Hepatocyte (in vitro differentiated cells): ENCODE data around the gene HAVCR1. TPM values are rescaled to one million over a fixed set of nuclear protein-coding genes. Genes with fewer than 3 reads are reported as not detected.

Source experiments
- DNase-seq: peaks from one replicate; pipeline ENCODE4 v3.0.0-alpha.2; 2016; ENCODE audit warnings: low spot score
- H2AFZ ChIP-seq: fragments of 200-600 bp; sonication (generic); 2 replicates; pipeline ENCODE4 v1.6.0; 2016; ENCODE audit warnings: antibody characterized with exemption, mild to moderate bottlenecking
- H3K27ac ChIP-seq: fragments of 200-600 bp; sonication (generic); 2 replicates; pipeline ENCODE4 v1.5.1; 2016; ENCODE audit warnings: mild to moderate bottlenecking
- H3K27me3 ChIP-seq: fragments of 200-600 bp; sonication (generic); 2 replicates; pipeline ENCODE4 v1.6.1; 2016
- H3K36me3 ChIP-seq: fragments of 200-600 bp; sonication (generic); replicated peaks from 2 replicates; pipeline ENCODE4 v1.5.1; 2016; ENCODE audit warnings: low read depth; ENCODE audit not compliant: insufficient read depth
- H3K4me1 ChIP-seq: fragments of 200-600 bp; sonication (generic); 2 replicates; pipeline ENCODE4 v1.5.1; 2016; ENCODE audit warnings: mild to moderate bottlenecking, moderate library complexity; ENCODE audit not compliant: insufficient read depth
- H3K4me2 ChIP-seq: fragments of 200-600 bp; sonication (generic); 2 replicates; pipeline ENCODE4 v1.6.0; 2016
- H3K4me3 ChIP-seq: fragments of 200-600 bp; sonication (generic); 2 replicates; pipeline ENCODE4 v1.5.1; 2016; ENCODE audit warnings: mild to moderate bottlenecking
- H3K79me2 ChIP-seq: fragments of 200-600 bp; sonication (generic); 2 replicates; pipeline ENCODE4 v1.6.0; 2017; ENCODE audit warnings: mild to moderate bottlenecking
- H3K9me2 ChIP-seq: fragments of 200-600 bp; sonication (generic); replicated peaks from 2 replicates; pipeline ENCODE4 v1.6.0; 2017; ENCODE audit warnings: mild to moderate bottlenecking; ENCODE audit not compliant: insufficient read depth
- H3K9me3 ChIP-seq: fragments of 200-600 bp; sonication (generic); 2 replicates; pipeline ENCODE4 v1.5.1; 2016; ENCODE audit warnings: low read depth, mild to moderate bottlenecking
- H4K20me1 ChIP-seq: fragments of 200-600 bp; sonication (generic); 2 replicates; pipeline ENCODE4 v1.6.0; 2016; ENCODE audit warnings: mild to moderate bottlenecking; ENCODE audit not compliant: insufficient read depth, poor library complexity, severe bottlenecking
- CTCF ChIP-seq: fragments of 200-600 bp; sonication (generic); IDR thresholded peaks from 2 replicates; pipeline ENCODE4 v1.5.1; 2016; ENCODE audit warnings: antibody characterized with exemption, mild to moderate bottlenecking; ENCODE audit not compliant: poor library complexity
- EZH2 ChIP-seq: fragments of 200-600 bp; sonication (generic); IDR thresholded peaks from 2 replicates; pipeline ENCODE4 v1.6.1; 2016; ENCODE audit warnings: antibody characterized with exemption, mild to moderate bottlenecking, borderline replicate concordance
- EZH2phosphoT487 ChIP-seq: fragments of 200-600 bp; sonication (generic); IDR thresholded peaks from one replicate; pipeline ENCODE4 v1.6.1; 2018; ENCODE audit warnings: antibody characterized with exemption, mild to moderate bottlenecking, low read depth, moderate library complexity; ENCODE audit not compliant: unreplicated experiment, severe bottlenecking
- WGBS: methylation state at CpG from one replicate; pipeline ENCODE4 v1.1.6; 2016; ENCODE audit warnings: low lambda C conversion rate; ENCODE audit errors: missing lambda C conversion rate; 5-methylcytosine and 5-hydroxymethylcytosine counted together
- polyA plus RNA-seq: library from polyadenylated mRNA; unstranded; fragments of >200 nt; fragmentation: Nextera tagmentation; extraction: Ambion mirVana; gene quantifications from 2 replicates; pipeline ENCODE4 v1.2.1, GENCODE V29; 2016
- total RNA-seq: library from RNA; depleted of rRNA; stranded (reverse); fragments of >200 nt; gene quantifications from 2 replicates; pipeline ENCODE4 v1.2.3, GENCODE V29; 2014

HAVCR1 gene
- total and polyA plus RNA-seq, 2 experiments from 2014 or later = 2.1 to 9.5 TPM

DNA sequence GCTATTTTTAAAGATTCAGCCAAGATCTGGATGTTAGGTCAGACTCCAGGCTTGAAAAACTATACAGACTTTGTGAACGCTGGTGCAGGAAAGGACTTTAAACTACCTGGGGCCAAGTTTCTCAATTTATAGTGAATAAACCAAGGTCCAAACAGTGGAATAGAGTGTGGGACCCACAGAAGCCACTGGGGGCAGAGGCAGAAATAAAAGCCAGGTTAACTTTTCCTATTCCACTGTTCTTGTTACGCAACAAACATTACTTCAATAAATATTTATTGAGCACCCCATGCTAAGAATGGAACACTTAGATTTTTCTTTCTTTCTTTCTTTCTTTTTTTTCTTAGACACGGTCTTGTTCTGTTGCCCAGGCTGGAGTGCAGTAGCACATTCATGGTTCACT lies 11.0 kb upstream of the HAVCR1 start:
- H3K27ac ChIP-seq = peak overlapping the region; percentile 26
- no peak overlapping the region for H3K4me3 ChIP-seq
- 83% methylated on average over 3 of the region's 3 CpGs for WGBS

DNA sequence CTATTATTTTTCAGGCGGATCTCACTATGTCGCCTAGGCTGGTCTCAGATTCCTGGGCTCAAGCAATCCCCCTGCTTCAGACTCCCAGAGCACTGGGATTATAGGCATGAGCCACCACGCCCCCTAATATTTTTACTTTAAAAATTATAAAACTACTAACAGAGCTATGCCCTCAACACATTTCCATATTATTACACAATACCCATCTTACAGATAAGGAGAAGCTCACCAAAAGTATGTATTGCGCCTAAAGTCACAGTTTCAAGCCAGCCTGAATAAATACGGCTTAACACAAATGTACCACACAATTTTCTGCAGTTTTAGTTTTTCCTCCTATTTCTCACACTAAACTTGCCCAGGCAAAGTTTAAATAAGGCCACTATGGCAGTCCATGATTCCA lies 9.9 kb upstream of the HAVCR1 start:
- DNase-seq = no peak
- Histone ChIP-seq H3K9me3 (no peaks in the 10 kb centered on the region), H3K4me2 (no peak overlapping the region), H3K4me1 (peaks cover 14% of the 10 kb centered on the region), H3K27me3 (no peaks in the 10 kb centered on the region), H4K20me1 (no peaks in the 10 kb centered on the region), H2AFZ (no peak overlapping the region), H3K9me2 (no peaks in the 10 kb centered on the region), H3K36me3 (no peaks in the 10 kb centered on the region), H3K4me3 (no peak overlapping the region), H3K27ac (no peak overlapping the region), H3K79me2 (no peaks in the 10 kb centered on the region)
- WGBS = 96% methylated on average over 5 of the region's 5 CpGs
- TF ChIP-seq EZH2phosphoT487 (no peak), EZH2 (no peak), CTCF (no peak)

More for the DNA sequence above, 11.0 kb upstream of the HAVCR1 start:
- H3K27me3 ChIP-seq = no peaks in the 10 kb centered on the region
- no peaks in the 10 kb centered on the region for H3K9me2 ChIP-seq
- no peaks in the 10 kb centered on the region for H3K9me3 ChIP-seq
- H3K36me3 ChIP-seq = no peaks in the 10 kb centered on the region
- peaks cover 8% of the 10 kb centered on the region for H3K4me1 ChIP-seq
- H4K20me1 ChIP-seq = no peaks in the 10 kb centered on the region
- H2AFZ ChIP-seq = no peak overlapping the region
- DNase-seq = peak; percentile 35
- no peak overlapping the region for H3K4me2 ChIP-seq
- H3K79me2 ChIP-seq = no peaks in the 10 kb centered on the region
- no peak for TF ChIP-seq EZH2phosphoT487
- TF ChIP-seq CTCF = peak; percentile 25
- TF ChIP-seq EZH2 = no peak

DNA sequence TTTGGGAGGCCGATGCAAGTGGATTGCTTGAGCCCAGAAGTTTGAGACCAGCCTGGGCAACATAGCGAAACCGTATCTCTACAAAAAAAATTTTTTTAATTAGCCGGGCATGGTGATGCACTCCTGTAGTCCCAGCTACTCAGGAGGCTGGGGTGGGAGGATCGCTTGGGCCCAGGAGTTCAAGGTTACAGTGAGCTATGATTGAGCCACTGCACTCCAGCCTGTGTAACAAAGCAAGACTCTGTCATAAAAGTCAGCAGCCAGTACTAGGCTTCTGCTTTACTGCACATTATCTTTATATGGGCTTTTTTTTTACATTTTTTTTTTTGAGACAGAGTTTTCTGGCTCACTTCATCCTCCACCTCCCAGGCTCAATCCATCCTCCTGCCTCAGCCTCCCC lies 9.4 kb upstream of the HAVCR1 start:
- no peaks in the 10 kb centered on the region for H3K79me2 ChIP-seq
- no peaks in the 10 kb centered on the region for H4K20me1 ChIP-seq
- DNase-seq = no peak
- H3K4me3 ChIP-seq = no peak overlapping the region
- no peaks in the 10 kb centered on the region for H3K9me2 ChIP-seq
- H3K27ac ChIP-seq = no peak overlapping the region
- peaks cover 19% of the 10 kb centered on the region for H3K4me1 ChIP-seq
- TF ChIP-seq CTCF (no peak), EZH2phosphoT487 (no peak), EZH2 (no peak)
- H3K36me3 ChIP-seq = no peaks in the 10 kb centered on the region
- H3K27me3 ChIP-seq = no peaks in the 10 kb centered on the region
- H2AFZ ChIP-seq = no peak overlapping the region
- no peaks in the 10 kb centered on the region for H3K9me3 ChIP-seq
- 90% methylated on average over 5 of the region's 5 CpGs for WGBS
- no peak overlapping the region for H3K4me2 ChIP-seq

GRCh38 chr5:157067005-157067404 lies 8.1 kb upstream of the HAVCR1 start:
- Histone ChIP-seq H3K4me2 (no peak overlapping the region), H2AFZ (no peak overlapping the region), H3K27ac (peak overlapping the region; percentile 51), H3K9me2 (no peaks in the 10 kb centered on the region), H3K36me3 (no peaks in the 10 kb centered on the region), H3K9me3 (no peaks in the 10 kb centered on the region), H4K20me1 (no peaks in the 10 kb centered on the region), H3K79me2 (no peaks in the 10 kb centered on the region), H3K27me3 (no peaks in the 10 kb centered on the region), H3K4me3 (no peak overlapping the region), H3K4me1 (peaks cover 21% of the 10 kb centered on the region)
- 50% methylated on average over 2 of the region's 2 CpGs for WGBS
- TF ChIP-seq EZH2phosphoT487 (no peak), EZH2 (no peak), CTCF (no peak)
- no peak for DNase-seq
